Measurements from ENCODE around the gene BCLAF3. TPM values are rescaled to one million over a fixed set of nuclear protein-coding genes. Genes with fewer than 3 reads are reported as not detected.

BCLAF3 gene
- total and polyA plus RNA-seq, 9 of the 15 experiments (the other 6 are each of a cell fraction or from before 2014, with no cell fraction given): 0.73 to 4.6 (median 2.5) TPM

- in situ Hi-C loops (cut with MboI): no loop called here
- CTCF ChIA-PET (ENCODE audit: low intra/inter-chr PET ratio): no interaction called here
- intact Hi-C loops (cut with micrococcal nuclease): no loop called here
- no TSS peak for BruUV-seq (replicated peaks)
- Histone ChIP-seq H3K36me3 (ENCODE audit: control insufficient read depth, insufficient read depth, low read length) (no peaks in the 10 kb centered on the region), H3K9me1 (ENCODE audit: control insufficient read depth, insufficient read depth, low read length) (no peaks in the 10 kb centered on the region), H3K4me1 (replicated peaks in 1 of 2; ENCODE audit: control insufficient read depth in 2 of 2, insufficient read depth in 2 of 2, low read length in 2 of 2) (peaks cover 4 to 9% of the 10 kb centered on the region in 2 experiments; a peak in 2 of 5 replicates), H2AFZ (ENCODE audit: low read depth, low read length) (no peak overlapping the region), H3K4me2 (ENCODE audit: insufficient read depth, low read length) (no peak overlapping the region), H3K4me3 (no peak overlapping the region), H3K27me3 (ENCODE audit: control insufficient read depth in 2 of 2, insufficient read depth in 2 of 2, low read length in 2 of 2) (no peaks in the 10 kb centered on the region), H4K20me1 (replicated peaks; ENCODE audit: control insufficient read depth, insufficient read depth, low read length) (no peaks in the 10 kb centered on the region), H3K9me3 (replicated peaks; ENCODE audit: control insufficient read depth, insufficient read depth, low read depth, low read length) (no peaks in the 10 kb centered on the region), H3K79me2 (ENCODE audit: control insufficient read depth, insufficient read depth, low read length) (no peaks in the 10 kb centered on the region), H3K9ac (ENCODE audit: insufficient read depth in 1 of 2, low read depth in 2 of 2, low read length in 2 of 2) (no peak overlapping the region), H3K27ac (ENCODE audit: extremely low read depth, low read depth, low read length) (no peak overlapping the region)
- ATAC-seq (no peak), DNase-seq (ENCODE audit: extremely low read depth in 1 of 4, low spot score in 3 of 4) (no peak), FAIRE-seq (no peak)
- no peak for TF ChIP-seq E2F4 (CRISPR knock-in tag; IDR thresholded peaks at IDR 0.05; ENCODE audit: low read depth)
- TF ChIP-seq C11orf30 (IDR thresholded peaks at IDR 0.05; ENCODE audit: low read depth): peak; percentile 38
- TF ChIP-seq ZNF347 (CRISPR knock-in tag; IDR thresholded peaks at IDR 0.05; ENCODE audit: low read depth): no peak
- no peak for TF ChIP-seq RBM22 (IDR thresholded peaks at IDR 0.05; ENCODE audit: low read depth, low read length, poor library complexity, severe bottlenecking)
- TF ChIP-seq NCOA6 (IDR thresholded peaks at IDR 0.05): no peak
- TF ChIP-seq MAFK (IDR thresholded peaks at IDR 0.05; ENCODE audit: low read length): peak; percentile 14; the same call in 1 of the 2 replicates
- TF ChIP-seq ELK3 (CRISPR knock-in tag; IDR thresholded peaks at IDR 0.05): no peak
- TF ChIP-seq MAFG (tag; conservative IDR thresholded peaks at IDR 0.05): 0 out of 2 replicates have a peak, but pooled peaks have one; percentile 20
- TF ChIP-seq ATF6 (CRISPR knock-in tag; IDR thresholded peaks at IDR 0.05): no peak
- no peak for TF ChIP-seq RFX1 (IDR thresholded peaks at IDR 0.05)
- TF ChIP-seq ZNF316 (IDR thresholded peaks at IDR 0.05): peak; percentile 46
- TF ChIP-seq MAFF (IDR thresholded peaks at IDR 0.05; ENCODE audit: low read length): peak; percentile 29; the same call in 1 of the 2 replicates
- POLR2A ChIA-PET: interaction anchor here (0.6 kb wide), 1 partner anchor 77 kb away, joined by 3 read pairs; no protein-coding TSS in a partner anchor
- WGBS (ENCODE audit: insufficient coverage, low coverage, missing lambda C conversion rate): 75% methylated on average over 5 of the region's 5 CpGs
These were observed 3.0 kb downstream of the BCLAF3 start for GRCh38 chrX:19987856-19988255.

Measured in K562 (cell line).